ENCODE results near the gene LILRA1.
"Not testable (repeated sequence)": the region's sequence is repeated elsewhere in the genome, so short reads cannot be mapped to it uniquely, and the experiment has no call there.

LILRA1 gene

GRCh38 chr19:54622431-54622830 lies 29.0 kb downstream of the LILRA1 start:
- in situ Hi-C loops (cut with MboI; ENCODE audit: low sequenced_read_pairs), result no loop called here

GRCh38 chr19:54624234-54624633 lies 30.8 kb downstream of the LILRA1 start:
- in situ Hi-C loops (cut with MboI; ENCODE audit: low sequenced_read_pairs), result not testable (repeated sequence)

DNA sequence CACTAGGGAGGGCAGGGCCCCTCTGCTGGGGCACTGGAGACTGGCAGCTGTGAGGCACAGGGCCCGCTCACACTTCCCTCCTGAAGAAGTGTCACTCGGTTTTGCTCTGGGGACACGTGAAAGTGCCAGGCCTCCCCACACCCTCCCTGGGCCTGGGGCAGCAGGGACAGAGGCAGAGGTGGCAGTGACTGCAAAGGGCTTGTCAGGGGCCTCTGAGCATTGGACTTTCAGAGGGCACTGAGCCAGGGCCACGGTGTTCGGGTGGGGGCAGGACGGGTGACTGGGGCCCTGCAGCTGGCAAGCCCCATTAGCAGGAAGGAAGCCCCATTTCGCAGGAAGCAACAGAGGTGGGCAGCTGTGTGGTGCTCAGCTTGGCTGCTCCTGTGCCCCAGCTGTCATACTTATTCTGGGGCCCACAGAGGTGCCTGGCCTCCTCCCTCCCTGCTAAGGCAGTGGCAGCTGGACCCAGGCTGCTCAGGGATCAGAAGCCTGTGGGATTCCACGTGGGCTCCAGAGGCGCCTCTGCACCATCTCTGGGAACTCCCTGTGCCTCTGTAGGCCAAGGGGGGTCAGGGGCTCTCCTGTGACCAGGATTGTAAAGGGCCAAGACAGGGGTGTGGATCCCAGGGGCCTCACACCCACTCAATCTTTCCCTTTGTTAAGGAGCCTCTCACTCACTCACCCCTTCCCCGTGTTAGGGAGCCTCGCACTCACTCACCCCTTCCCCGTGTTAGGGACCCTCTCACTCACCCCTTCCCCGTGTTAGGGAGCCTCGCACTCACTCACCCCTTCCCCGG lies 31.7 kb downstream of the LILRA1 start:
- in situ Hi-C loops (cut with MboI; ENCODE audit: low sequenced_read_pairs), result not testable (repeated sequence)

- in situ Hi-C loops (cut with MboI; ENCODE audit: low sequenced_read_pairs), result no loop called here
Observed at GRCh38 chr19:54626757-54627156, 33.3 kb downstream of the LILRA1 start.

- in situ Hi-C loops (cut with MboI; ENCODE audit: low sequenced_read_pairs), result not testable (repeated sequence)
Observed at GRCh38 chr19:54627912-54628311, 34.5 kb downstream of the LILRA1 start.

DNA sequence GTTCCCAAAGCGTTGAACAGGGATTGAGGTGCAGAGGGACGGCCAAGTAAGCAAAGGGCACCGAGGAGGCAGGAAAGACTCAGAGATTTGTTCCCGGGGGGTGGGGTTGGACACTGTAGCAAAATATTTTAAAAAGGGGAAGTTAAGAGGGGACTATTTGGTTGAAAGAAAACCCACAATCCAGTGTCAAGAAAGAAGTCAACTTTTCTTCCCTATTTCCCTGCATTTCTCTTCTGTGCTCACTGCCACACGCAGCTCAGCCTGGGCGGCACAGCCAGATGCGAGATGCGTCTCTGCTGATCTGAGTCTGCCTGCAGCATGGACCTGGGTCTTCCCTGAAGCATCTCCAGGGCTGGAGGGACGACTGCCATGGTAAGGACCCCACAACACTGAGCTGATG lies 36.8 kb downstream of the LILRA1 start, which contains the start of gene LILRB1:
Gene LILRB1 (plus strand): TSS at position 223 of the 400 bp plus-strand sequence. CDS start 590 bp downstream, outside the sequence.
- in situ Hi-C loops (cut with MboI; ENCODE audit: low sequenced_read_pairs), result loop anchor here (10.0 kb wide), 1 partner anchor 345 kb away; the partner anchor contains the start of gene LILRB2

GRCh38 chr19:54630782-54631181 lies 37.4 kb downstream of the LILRA1 start:
- in situ Hi-C loops (cut with MboI; ENCODE audit: low sequenced_read_pairs), result loop anchor here (10.0 kb wide), 1 partner anchor 346 kb away; the partner anchor contains the start of gene LILRB2

GRCh38 chr19:54631489-54632337 lies 38.3 kb downstream of the LILRA1 start:
- in situ Hi-C loops (cut with MboI; ENCODE audit: low sequenced_read_pairs), result loop anchor here (10.0 kb wide), 1 partner anchor 347 kb away; the partner anchor contains the start of gene LILRB2

DNA sequence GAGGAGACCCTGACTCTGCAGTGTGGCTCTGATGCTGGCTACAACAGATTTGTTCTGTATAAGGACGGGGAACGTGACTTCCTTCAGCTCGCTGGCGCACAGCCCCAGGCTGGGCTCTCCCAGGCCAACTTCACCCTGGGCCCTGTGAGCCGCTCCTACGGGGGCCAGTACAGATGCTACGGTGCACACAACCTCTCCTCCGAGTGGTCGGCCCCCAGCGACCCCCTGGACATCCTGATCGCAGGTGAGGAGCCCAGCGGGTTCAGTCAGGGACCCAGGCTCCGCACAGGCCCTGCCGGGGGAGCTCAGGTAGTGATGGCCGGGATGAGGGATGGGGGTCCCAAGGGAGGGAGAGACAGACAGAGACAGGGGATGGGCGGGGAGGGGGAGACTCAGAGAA lies 39.1 kb downstream of the LILRA1 start:
- in situ Hi-C loops (cut with MboI; ENCODE audit: low sequenced_read_pairs), result loop anchor here (10.0 kb wide), 1 partner anchor 348 kb away; the partner anchor contains the start of gene LILRB2

GRCh38 chr19:54633401-54633800 lies 40.0 kb downstream of the LILRA1 start:
- in situ Hi-C loops (cut with MboI; ENCODE audit: low sequenced_read_pairs), result loop anchor here (10.0 kb wide), 1 partner anchor 349 kb away; the partner anchor contains the start of gene LILRB2

DNA sequence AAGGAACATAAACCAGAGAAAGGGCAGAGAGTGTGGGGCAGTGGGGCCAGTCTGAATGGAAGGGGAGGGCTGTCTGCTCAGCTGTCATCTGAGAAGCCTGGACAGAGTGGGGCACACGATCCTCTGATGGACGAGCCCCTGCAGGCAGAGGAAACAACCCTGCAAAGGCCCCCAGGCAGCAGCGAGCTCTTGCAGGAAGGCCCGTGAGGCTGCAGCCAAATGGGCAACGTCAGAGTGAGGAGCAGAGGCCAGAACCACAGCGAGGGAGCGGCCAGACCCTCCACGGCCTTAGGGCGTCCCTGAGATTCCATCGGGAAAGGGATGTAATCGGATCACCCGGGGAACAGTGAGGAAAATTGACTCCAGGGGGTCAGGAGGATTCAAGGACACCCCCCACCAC lies 42.6 kb downstream of the LILRA1 start:
- in situ Hi-C loops (cut with MboI; ENCODE audit: low sequenced_read_pairs), result loop anchor here (10.0 kb wide), 1 partner anchor 351 kb away; the partner anchor contains the start of gene LILRB2

GRCh38 chr19:54638683-54639082 lies 45.3 kb downstream of the LILRA1 start:
- in situ Hi-C loops (cut with MboI; ENCODE audit: low sequenced_read_pairs), result loop anchor here (10.0 kb wide), 1 partner anchor 354 kb away; the partner anchor contains the start of gene LILRB2

- in situ Hi-C loops (cut with MboI; ENCODE audit: low sequenced_read_pairs), result not testable (repeated sequence)
Observed at GRCh38 chr19:54642953-54643352, 49.5 kb downstream of the LILRA1 start.

- in situ Hi-C loops (cut with MboI; ENCODE audit: low sequenced_read_pairs), result not testable (repeated sequence)
Observed at GRCh38 chr19:54643583-54643982, 50.2 kb downstream of the LILRA1 start.

- in situ Hi-C loops (cut with MboI; ENCODE audit: low sequenced_read_pairs), result no loop called here
Observed at GRCh38 chr19:54644056-54644455, 50.6 kb downstream of the LILRA1 start.

DNA sequence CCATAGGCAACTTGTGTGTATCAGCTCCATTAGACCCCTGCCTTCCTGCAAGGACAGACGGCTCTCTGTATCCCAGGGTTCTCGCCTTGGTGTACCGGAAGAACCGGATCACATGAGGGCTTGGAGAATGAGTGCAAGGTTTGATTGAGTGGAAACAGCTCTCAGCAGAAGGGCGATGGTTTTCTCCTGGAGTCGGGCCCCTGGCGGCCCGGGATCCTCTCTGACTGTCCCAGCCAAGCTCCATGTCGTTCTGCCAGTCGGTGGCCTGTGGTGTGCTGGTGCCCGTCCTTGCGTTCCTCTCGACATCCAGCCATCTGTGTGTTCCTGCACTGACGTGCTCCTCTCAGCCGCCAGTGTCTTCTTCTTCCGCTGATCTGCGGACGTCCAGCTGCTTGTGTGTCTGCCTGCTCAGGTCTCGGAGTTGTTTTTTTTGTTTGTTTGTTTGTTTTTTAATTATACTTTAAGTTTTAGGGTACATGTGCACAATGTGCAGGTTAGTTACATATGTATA lies 53.0 kb downstream of the LILRA1 start:
- in situ Hi-C loops (cut with MboI; ENCODE audit: low sequenced_read_pairs), result no loop called here

DNA sequence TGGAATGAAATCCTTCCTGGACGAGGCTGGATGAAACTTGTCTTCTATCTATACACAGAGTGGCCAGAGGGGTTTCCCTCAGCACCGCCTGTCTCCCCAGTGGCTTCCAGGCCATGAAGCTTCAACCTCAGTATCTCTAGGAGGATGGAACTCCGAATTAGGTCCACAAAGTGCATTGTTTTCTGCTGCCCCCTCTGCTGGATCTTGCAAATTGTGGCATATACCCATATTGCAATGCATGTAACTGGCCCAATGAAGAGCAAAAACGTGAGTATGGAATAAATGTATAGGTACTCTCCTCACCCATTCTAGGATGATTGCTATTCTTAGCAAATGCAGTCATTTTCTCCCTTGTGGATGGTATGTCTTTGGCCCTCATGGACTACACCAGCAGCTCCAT lies 54.7 kb downstream of the LILRA1 start:
- in situ Hi-C loops (cut with MboI; ENCODE audit: low sequenced_read_pairs), result no loop called here

DNA sequence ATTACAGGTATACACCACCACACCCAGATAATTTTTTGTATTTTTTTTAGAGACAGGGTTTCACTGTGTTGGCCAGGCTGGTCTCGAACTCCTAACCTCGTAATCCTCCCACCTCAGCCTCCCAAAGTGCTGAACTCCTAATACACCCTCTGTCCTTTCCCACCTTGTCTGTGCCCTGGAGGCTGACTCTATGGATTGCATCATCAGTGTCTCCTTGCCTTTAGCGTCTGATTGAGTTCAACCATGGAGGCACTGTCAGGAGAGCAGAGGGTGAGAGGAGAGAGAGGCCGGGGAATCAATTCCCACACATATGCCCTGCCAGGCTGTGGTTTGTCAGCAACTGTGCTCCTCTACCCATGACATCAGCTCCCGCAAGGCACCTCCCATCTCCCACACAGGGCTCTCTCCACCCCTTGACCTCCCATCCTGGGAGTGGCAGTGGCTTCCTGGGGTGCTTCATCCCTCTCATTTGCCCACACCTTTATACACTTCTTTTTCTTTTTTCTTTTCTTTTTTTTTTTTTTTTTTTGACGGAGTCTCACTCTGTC lies 56.8 kb downstream of the LILRA1 start:
- in situ Hi-C loops (cut with MboI; ENCODE audit: low sequenced_read_pairs), result loop anchor here (10.0 kb wide), 1 partner anchor 275 kb away; no protein-coding TSS in a partner anchor
